ENCODE measurements around the gene PAPSS2. TPM values are rescaled to one million over a fixed set of nuclear protein-coding genes. Genes with fewer than 3 reads are reported as not detected.

PAPSS2 gene
- total RNA-seq, 1 experiment from 2014 or later, result 22.1 TPM

DNA sequence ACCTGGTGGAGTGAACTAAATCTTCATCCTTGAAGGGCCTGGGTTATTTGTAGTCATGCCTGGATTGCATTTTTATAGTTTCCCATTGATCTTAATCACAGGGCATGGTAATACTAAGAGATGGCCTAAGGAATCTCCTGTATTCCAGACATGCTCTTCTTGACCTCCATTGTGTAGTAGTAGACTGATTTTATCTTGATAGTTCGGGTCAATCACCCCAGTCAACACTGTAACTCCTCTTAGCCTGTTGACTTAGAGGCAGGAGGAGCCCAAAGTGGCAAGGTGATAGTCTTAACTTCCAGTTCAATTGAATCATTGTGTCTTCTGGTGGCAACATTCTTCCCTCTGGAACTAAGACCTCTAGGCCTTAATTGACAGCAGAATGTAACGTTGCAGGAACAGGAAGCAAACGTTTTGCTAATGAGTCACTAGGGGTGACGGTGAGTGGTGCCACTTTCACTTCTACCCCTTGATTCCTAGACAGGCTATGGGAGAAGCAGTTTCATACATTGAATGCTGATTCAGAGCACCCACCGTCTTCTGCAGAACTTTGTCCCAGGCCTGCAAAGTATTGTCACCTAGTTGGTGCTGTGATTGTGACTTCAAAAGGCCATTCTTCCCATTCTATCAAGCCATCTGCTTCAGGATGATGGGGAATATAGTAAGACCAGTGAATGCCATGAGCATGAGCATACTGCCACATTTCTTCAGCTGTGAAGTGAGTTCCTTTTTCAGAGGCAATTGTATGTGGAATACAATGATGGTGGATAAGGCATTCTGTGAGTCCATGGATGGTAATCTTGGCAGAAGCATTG, 24.0 kb upstream of the PAPSS2 start:
- Mint-ChIP-seq H3K4me1 (peaks cover 11% of the 10 kb centered on the region), H3K9me3 (peaks cover 47% of the 10 kb centered on the region), H3K36me3 (peaks cover 22% of the 10 kb centered on the region), H3K4me3 (no peak overlapping the region), H3K27me3 (ENCODE audit: low read depth) (peaks cover 2% of the 10 kb centered on the region; the same call in 1 of the 2 replicates), H3K27ac (no peak overlapping the region)
- ChIA-PET CTCF (no interaction called here), POLR2A (no interaction called here)
- ATAC-seq, result no peak
- TF ChIP-seq, protein P1, sequence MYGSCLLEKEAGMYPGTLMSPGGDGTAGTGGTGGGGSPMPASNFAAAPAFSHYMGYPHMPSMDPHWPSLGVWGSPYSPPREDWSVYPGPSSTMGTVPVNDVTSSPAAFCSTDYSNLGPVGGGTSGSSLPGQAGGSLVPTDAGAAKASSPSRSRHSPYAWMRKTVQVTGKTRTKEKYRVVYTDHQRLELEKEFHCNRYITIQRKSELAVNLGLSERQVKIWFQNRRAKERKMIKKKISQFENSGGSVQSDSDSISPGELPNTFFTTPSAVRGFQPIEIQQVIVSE (CRISPR knock-in tag; IDR thresholded peaks at IDR 0.05; ENCODE audit: borderline replicate concordance), result no peak
- no peak for TF ChIP-seq ZNF138 (CRISPR knock-in tag; conservative IDR thresholded peaks at IDR 0.05)
- DNase-seq (ENCODE audit: low spot score), result no peak

DNA sequence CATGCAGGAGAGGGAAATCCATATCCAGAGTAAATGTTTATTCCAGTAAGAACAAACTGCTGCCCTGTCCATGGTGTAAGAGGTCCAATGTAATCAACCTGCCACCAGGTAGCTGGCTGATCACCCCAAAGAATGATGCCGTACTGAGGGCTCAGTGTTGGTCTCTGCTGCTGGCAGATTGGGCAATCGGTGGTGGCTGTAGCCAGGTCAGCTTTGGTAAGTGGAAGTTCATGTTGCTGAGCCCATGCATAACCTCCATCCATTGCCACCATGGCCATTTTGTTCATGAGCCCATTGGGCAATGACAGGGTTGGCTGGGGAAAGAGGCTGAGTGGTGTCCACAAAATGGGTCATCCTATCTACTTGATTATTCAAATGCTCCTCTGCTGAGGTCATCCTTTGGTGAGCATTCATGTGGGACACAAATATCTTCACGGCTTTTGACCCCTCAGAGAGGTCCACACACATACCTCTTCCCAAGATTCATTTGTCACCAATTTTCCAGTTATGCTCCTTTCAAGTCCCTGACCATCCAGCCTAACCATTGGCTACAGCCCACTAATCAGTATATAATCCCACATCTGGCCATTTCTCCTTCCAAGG, 23.3 kb upstream of the PAPSS2 start:
- ChIA-PET CTCF (no interaction called here), POLR2A (no interaction called here)
- H3K9me3 Mint-ChIP-seq, result peaks cover 42% of the 10 kb centered on the region
- H3K27ac Mint-ChIP-seq, result no peak overlapping the region
- no peak overlapping the region for H3K4me3 Mint-ChIP-seq
- peaks cover 11% of the 10 kb centered on the region for H3K4me1 Mint-ChIP-seq
- TF ChIP-seq HMGA2 (CRISPR knock-in tag; IDR thresholded peaks at IDR 0.05) (no peak), SP1 (CRISPR knock-in tag; conservative IDR thresholded peaks at IDR 0.05) (no peak), FOXJ3 (CRISPR knock-in tag; IDR thresholded peaks at IDR 0.05; ENCODE audit: borderline replicate concordance) (no peak), ZNF317 (CRISPR knock-in tag; IDR thresholded peaks at IDR 0.05; ENCODE audit: borderline replicate concordance, low read depth) (no peak), NFYB (CRISPR knock-in tag; conservative IDR thresholded peaks at IDR 0.05; ENCODE audit: low read depth) (no peak), CREB1 (CRISPR knock-in tag; IDR thresholded peaks at IDR 0.05) (no peak), GTF2I (CRISPR knock-in tag; conservative IDR thresholded peaks at IDR 0.05) (no peak), RELA (CRISPR knock-in tag; IDR thresholded peaks at IDR 0.05; ENCODE audit: borderline replicate concordance) (no peak), OVOL2 (CRISPR knock-in tag; IDR thresholded peaks at IDR 0.05; ENCODE audit: borderline replicate concordance) (no peak), ZNF671 (CRISPR knock-in tag; IDR thresholded peaks at IDR 0.05) (no peak)
- TF ChIP-seq, protein P2, sequence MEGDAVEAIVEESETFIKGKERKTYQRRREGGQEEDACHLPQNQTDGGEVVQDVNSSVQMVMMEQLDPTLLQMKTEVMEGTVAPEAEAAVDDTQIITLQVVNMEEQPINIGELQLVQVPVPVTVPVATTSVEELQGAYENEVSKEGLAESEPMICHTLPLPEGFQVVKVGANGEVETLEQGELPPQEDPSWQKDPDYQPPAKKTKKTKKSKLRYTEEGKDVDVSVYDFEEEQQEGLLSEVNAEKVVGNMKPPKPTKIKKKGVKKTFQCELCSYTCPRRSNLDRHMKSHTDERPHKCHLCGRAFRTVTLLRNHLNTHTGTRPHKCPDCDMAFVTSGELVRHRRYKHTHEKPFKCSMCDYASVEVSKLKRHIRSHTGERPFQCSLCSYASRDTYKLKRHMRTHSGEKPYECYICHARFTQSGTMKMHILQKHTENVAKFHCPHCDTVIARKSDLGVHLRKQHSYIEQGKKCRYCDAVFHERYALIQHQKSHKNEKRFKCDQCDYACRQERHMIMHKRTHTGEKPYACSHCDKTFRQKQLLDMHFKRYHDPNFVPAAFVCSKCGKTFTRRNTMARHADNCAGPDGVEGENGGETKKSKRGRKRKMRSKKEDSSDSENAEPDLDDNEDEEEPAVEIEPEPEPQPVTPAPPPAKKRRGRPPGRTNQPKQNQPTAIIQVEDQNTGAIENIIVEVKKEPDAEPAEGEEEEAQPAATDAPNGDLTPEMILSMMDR (IDR thresholded peaks at IDR 0.05), result no peak
- TF ChIP-seq, protein P3, sequence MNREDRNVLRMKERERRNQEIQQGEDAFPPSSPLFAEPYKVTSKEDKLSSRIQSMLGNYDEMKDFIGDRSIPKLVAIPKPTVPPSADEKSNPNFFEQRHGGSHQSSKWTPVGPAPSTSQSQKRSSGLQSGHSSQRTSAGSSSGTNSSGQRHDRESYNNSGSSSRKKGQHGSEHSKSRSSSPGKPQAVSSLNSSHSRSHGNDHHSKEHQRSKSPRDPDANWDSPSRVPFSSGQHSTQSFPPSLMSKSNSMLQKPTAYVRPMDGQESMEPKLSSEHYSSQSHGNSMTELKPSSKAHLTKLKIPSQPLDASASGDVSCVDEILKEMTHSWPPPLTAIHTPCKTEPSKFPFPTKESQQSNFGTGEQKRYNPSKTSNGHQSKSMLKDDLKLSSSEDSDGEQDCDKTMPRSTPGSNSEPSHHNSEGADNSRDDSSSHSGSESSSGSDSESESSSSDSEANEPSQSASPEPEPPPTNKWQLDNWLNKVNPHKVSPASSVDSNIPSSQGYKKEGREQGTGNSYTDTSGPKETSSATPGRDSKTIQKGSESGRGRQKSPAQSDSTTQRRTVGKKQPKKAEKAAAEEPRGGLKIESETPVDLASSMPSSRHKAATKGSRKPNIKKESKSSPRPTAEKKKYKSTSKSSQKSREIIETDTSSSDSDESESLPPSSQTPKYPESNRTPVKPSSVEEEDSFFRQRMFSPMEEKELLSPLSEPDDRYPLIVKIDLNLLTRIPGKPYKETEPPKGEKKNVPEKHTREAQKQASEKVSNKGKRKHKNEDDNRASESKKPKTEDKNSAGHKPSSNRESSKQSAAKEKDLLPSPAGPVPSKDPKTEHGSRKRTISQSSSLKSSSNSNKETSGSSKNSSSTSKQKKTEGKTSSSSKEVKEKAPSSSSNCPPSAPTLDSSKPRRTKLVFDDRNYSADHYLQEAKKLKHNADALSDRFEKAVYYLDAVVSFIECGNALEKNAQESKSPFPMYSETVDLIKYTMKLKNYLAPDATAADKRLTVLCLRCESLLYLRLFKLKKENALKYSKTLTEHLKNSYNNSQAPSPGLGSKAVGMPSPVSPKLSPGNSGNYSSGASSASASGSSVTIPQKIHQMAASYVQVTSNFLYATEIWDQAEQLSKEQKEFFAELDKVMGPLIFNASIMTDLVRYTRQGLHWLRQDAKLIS (CRISPR knock-in tag; IDR thresholded peaks at IDR 0.05; ENCODE audit: borderline replicate concordance), result no peak
- TF ChIP-seq, protein P4, sequence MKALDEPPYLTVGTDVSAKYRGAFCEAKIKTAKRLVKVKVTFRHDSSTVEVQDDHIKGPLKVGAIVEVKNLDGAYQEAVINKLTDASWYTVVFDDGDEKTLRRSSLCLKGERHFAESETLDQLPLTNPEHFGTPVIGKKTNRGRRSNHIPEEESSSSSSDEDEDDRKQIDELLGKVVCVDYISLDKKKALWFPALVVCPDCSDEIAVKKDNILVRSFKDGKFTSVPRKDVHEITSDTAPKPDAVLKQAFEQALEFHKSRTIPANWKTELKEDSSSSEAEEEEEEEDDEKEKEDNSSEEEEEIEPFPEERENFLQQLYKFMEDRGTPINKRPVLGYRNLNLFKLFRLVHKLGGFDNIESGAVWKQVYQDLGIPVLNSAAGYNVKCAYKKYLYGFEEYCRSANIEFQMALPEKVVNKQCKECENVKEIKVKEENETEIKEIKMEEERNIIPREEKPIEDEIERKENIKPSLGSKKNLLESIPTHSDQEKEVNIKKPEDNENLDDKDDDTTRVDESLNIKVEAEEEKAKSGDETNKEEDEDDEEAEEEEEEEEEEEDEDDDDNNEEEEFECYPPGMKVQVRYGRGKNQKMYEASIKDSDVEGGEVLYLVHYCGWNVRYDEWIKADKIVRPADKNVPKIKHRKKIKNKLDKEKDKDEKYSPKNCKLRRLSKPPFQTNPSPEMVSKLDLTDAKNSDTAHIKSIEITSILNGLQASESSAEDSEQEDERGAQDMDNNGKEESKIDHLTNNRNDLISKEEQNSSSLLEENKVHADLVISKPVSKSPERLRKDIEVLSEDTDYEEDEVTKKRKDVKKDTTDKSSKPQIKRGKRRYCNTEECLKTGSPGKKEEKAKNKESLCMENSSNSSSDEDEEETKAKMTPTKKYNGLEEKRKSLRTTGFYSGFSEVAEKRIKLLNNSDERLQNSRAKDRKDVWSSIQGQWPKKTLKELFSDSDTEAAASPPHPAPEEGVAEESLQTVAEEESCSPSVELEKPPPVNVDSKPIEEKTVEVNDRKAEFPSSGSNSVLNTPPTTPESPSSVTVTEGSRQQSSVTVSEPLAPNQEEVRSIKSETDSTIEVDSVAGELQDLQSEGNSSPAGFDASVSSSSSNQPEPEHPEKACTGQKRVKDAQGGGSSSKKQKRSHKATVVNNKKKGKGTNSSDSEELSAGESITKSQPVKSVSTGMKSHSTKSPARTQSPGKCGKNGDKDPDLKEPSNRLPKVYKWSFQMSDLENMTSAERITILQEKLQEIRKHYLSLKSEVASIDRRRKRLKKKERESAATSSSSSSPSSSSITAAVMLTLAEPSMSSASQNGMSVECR (CRISPR knock-in tag; IDR thresholded peaks at IDR 0.05; ENCODE audit: borderline replicate concordance), result no peak
- H3K36me3 Mint-ChIP-seq, result peaks cover 18% of the 10 kb centered on the region
- DNase-seq (ENCODE audit: low spot score) (no peak), ATAC-seq (no peak)
- peaks cover 2% of the 10 kb centered on the region; the same call in 1 of the 2 replicates for H3K27me3 Mint-ChIP-seq (ENCODE audit: low read depth)

Data from WTC11 (cell line).